Esophagus squamous epithelium (tissue), 4 donors: ENCODE results near the gene FBH1.

Source experiments
- CTCF ChIP-seq, 6 experiments: fragments of 450-650 bp in 4 of 6; fragments of 200-600 bp in 2 of 6; sonication (generic) in 2 of 6; IDR thresholded peaks; one replicate each; pipeline ENCODE4 v1.5.1; 2016 to 2019; ENCODE audit warnings: antibody characterized with exemption in 6 of 6, mild to moderate bottlenecking in 4 of 6, moderate library complexity in 4 of 6
- POLR2A ChIP-seq, 4 donors: fragments of 450-650 bp; IDR thresholded peaks; one replicate each; pipeline ENCODE4 v1.6.1; 2017; ENCODE audit warnings: antibody characterized with exemption in 4 of 4, mild to moderate bottlenecking in 4 of 4, moderate library complexity in 3 of 4

GRCh38 chr10:5873515-5873995 is 16.5 kb upstream of the FBH1 start:
- TF ChIP-seq CTCF (IDR thresholded peaks at IDR 0.05) (peak; percentile 63 to 89 (median 80)), POLR2A (IDR thresholded peaks at IDR 0.05) (no peak)
